ENCODE measurements around the gene SALL4.
"Not testable (repeated sequence)": the region's sequence is repeated elsewhere in the genome, so short reads cannot be mapped to it uniquely, and the experiment has no call there.

Gene SALL4

DNA sequence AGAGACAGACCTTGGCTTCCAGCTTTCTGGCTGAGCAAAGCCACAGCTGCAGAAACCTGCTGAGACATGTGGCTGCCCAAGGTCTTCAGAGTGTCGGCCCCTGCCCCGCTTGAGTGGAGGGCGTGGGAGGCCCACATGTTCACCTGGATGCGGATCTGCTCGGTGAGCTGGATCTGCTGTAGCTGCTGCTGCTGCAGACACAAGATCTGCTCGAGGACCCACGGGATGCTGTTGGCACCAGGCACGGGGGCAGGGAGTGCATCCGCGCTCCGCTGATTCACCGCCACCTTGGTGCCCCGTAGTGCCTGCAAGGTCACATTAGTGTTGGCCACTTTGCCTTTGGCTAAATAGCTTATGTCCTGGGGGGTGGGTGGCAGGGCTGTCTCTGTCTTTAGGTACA lies 10.7 kb downstream of the SALL4 start:
- Mint-ChIP-seq H3K27ac (no peak overlapping the region), H3K4me1 (ENCODE audit: low read depth) (no peaks in the 10 kb centered on the region), H3K4me3 (no peak overlapping the region)

DNA sequence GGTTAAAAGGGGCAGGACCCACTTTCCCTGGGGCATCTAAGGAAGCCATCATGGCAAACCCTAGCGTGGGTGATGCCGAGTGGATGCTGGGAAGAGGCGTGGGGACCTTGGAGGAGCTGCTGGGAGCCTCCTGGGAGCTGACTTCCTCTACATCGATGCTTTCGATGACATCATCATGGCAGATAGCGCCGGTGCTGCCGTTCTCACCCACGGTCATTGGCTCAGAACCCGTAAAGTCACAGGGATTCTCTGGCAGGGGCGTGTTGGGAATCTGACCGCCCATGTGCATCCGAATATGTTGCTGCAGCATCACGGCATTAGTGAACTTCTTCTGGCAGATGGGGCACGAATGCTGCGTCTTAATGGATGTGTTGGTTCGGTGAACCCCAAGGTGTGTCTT lies 12.1 kb downstream of the SALL4 start:
- Mint-ChIP-seq H3K9me3 (no peaks in the 10 kb centered on the region), H3K4me1 (ENCODE audit: low read depth) (no peaks in the 10 kb centered on the region), H3K4me3 (no peak overlapping the region), H3K27ac (no peak overlapping the region), H3K27me3 (no peaks in the 10 kb centered on the region), H3K36me3 (ENCODE audit: low read depth) (no peaks in the 10 kb centered on the region)

More for the DNA sequence above, 10.7 kb downstream of the SALL4 start:
- peaks cover 6% of the 10 kb centered on the region for H3K27me3 Mint-ChIP-seq
- no peaks in the 10 kb centered on the region for H3K9me3 Mint-ChIP-seq
- no peaks in the 10 kb centered on the region for H3K36me3 Mint-ChIP-seq (ENCODE audit: low read depth)

DNA sequence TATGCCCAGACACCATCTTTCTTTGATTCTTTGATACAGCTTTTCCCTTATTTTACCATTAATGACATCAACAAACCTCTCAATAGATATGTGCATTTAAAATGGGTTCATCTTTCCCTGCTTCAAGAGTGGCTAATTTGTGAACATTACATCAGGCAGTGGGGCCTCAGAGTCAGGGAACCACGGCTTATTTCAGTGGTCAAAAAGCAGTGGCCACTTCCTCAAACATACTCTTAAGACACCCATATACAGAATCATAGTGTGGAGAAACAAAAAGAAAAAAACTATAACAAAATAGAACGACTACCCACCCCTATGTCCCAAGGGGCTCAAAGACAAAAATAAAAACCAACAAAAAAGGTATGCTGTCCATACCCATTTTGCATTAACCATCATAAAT lies 12.9 kb downstream of the SALL4 start:
- H3K27ac Mint-ChIP-seq = no peak overlapping the region
- H3K27me3 Mint-ChIP-seq = no peaks in the 10 kb centered on the region
- H3K4me3 Mint-ChIP-seq = no peak overlapping the region
- H3K4me1 Mint-ChIP-seq (ENCODE audit: low read depth) = no peaks in the 10 kb centered on the region
- no peaks in the 10 kb centered on the region for H3K9me3 Mint-ChIP-seq
- H3K36me3 Mint-ChIP-seq (ENCODE audit: low read depth) = no peaks in the 10 kb centered on the region

DNA sequence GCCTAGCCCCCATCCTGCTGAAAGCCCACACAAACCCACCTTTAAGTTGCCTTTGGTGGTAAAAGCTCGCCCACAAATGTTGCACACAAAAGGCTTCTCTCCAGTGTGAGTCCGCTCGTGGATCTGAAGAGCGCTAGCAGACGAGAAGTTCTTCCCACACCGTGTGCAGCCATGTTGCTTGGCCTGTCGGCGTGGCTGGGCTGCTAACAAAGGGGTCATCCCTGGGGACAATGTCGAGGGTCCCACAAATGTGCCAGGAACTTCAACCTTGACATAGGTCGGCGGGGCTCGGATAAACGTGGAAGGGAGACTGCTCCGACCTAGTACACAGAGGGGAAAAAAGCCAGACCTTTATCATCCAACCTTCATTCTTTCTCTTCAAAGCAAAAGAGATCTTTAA lies 13.5 kb downstream of the SALL4 start:
- Mint-ChIP-seq H3K27me3 (no peaks in the 10 kb centered on the region), H3K4me1 (ENCODE audit: low read depth) (no peaks in the 10 kb centered on the region), H3K36me3 (ENCODE audit: low read depth) (no peaks in the 10 kb centered on the region), H3K9me3 (no peaks in the 10 kb centered on the region), H3K4me3 (no peak overlapping the region), H3K27ac (no peak overlapping the region)

DNA sequence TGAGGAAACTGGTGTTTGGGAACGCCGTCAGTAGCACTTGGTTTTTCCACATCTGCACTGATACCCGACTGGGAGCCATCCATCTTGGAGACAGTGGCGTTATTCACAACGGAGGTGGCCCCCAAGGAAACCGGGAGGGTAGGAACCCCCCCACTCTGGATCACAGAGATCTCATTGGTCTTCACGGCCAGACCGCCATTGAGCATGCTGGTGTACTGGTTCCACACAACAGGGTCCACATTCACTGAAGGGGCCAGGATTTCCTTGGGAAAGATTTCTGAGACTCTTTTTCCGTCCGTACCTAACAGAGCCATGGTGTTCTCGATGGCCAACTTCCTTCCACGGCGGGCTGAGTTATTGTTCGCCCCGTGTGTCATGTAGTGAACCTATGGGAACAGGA lies 18.0 kb downstream of the SALL4 start:
- no peaks in the 10 kb centered on the region for H3K9me3 Mint-ChIP-seq
- peaks cover 6% of the 10 kb centered on the region for H3K27me3 Mint-ChIP-seq
- no peaks in the 10 kb centered on the region for H3K4me1 Mint-ChIP-seq (ENCODE audit: low read depth)
- H3K36me3 Mint-ChIP-seq (ENCODE audit: low read depth) = no peaks in the 10 kb centered on the region
- H3K27ac Mint-ChIP-seq = no peak overlapping the region
- no peak overlapping the region for H3K4me3 Mint-ChIP-seq

DNA sequence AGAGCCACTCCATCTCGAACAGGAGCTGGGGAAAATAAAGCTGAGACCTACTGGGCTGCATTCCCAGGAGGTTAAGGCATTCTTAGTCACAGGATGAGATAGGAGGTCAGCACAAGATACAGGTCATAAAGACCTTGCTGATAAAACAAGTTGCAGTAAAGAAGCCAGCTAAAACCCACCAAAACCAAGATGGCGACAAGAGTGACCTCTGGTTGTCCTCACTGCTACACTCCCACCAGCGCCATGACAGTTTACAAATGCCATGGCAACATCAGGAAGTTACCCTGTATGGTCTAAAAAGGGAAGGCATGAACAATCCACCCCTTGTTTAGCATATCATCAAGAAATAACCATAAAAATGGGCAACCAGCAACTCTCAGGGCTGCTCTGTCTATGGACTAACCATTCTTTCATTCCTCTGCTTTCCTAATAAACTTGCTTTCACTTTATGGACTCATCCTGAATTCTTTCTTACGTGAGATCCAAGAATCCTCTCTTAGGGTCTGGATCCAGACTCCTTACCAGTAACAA lies 24.0 kb downstream of the SALL4 start:
- H3K9me3 Mint-ChIP-seq; H3K36me3 Mint-ChIP-seq (ENCODE audit: low read depth); H3K4me3 Mint-ChIP-seq; H3K27ac Mint-ChIP-seq; H3K4me1 Mint-ChIP-seq (ENCODE audit: low read depth); H3K27me3 Mint-ChIP-seq: not testable (repeated sequence)

DNA sequence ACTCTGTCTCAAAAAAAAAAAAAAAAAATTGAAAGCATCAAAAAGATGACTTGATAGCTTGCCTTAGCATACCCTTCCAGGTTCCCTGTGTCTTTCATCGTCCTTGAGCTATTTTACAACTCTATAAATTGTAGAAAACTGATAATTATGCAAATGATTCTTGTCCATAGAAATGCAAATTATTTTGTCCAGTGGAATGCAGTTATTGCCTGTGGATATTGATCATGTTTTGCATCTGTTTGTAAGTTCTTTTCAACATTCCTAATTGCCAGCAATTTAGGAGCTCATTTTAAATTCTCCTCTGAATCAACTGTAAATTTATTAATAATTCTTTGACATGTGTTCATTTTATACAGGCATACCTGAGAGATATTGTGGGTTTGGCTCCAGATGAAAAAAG lies 27.1 kb downstream of the SALL4 start:
- Mint-ChIP-seq H3K36me3 (ENCODE audit: low read depth) (no peaks in the 10 kb centered on the region), H3K4me3 (no peak overlapping the region), H3K4me1 (ENCODE audit: low read depth) (no peaks in the 10 kb centered on the region), H3K27me3 (peaks cover 5% of the 10 kb centered on the region), H3K27ac (no peak overlapping the region), H3K9me3 (no peaks in the 10 kb centered on the region)

DNA sequence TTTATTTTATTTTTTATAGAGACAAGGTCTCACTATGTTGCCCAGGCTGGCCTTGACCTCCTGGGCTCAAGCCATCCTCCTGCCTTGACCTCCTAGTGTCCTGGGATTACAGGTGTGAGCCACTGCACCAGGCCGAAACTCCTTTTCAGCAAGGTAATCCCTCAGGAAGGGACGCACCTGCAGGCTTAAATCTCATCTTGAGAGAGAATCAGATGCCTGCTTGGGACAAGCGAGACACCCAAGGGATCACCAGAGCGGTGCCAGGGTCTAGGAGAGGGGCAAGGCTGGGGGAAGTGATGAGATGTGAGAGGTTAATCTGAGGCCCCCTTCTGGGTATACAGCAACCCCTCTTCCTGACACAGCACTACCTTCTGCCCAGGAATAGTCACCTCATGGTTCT lies 30.1 kb downstream of the SALL4 start:
- H3K36me3 Mint-ChIP-seq (ENCODE audit: low read depth) = no peaks in the 10 kb centered on the region

DNA sequence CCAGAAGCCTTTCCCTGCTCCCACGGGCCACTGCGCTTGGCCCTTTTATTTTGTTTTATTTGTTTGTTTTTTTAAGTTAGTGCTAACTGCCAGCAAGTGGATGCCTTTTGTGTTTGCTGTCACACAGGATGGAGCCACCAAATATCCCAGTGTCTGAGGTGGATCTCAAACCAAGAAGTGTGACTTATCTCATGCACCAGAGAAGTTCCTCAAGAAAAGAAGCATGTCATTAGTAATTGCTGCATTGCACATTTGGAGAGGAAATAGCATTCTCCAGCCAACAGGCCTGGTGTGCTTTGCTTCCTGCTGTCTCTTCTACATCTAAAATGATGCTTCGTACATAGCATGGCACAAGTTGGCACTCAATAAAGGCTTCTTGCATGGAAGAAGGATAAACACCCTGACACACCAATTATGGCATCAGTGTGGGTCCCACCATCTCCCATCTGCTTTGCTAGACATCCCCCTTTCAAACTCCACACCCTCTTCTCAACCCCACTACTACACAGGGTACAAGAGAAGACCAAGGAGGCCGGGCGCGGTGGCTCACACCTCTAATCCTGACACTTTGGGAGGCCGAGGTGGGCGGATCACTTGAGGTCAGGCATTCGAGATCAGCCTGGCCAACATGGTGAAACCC lies 32.2 kb downstream of the SALL4 start:
- no peaks in the 10 kb centered on the region for H3K9me3 Mint-ChIP-seq
- H3K36me3 Mint-ChIP-seq (ENCODE audit: low read depth) = no peaks in the 10 kb centered on the region
- no peak overlapping the region for H3K27ac Mint-ChIP-seq
- H3K27me3 Mint-ChIP-seq = peaks cover 32% of the 10 kb centered on the region
- H3K4me1 Mint-ChIP-seq (ENCODE audit: low read depth) = peaks cover 11% of the 10 kb centered on the region
- H3K4me3 Mint-ChIP-seq = no peak overlapping the region

More for the DNA sequence above, 30.1 kb downstream of the SALL4 start:
- Mint-ChIP-seq H3K4me3 (no peak overlapping the region), H3K9me3 (no peaks in the 10 kb centered on the region), H3K27me3 (peaks cover 22% of the 10 kb centered on the region), H3K27ac (no peak overlapping the region), H3K4me1 (ENCODE audit: low read depth) (peaks cover 11% of the 10 kb centered on the region)

DNA sequence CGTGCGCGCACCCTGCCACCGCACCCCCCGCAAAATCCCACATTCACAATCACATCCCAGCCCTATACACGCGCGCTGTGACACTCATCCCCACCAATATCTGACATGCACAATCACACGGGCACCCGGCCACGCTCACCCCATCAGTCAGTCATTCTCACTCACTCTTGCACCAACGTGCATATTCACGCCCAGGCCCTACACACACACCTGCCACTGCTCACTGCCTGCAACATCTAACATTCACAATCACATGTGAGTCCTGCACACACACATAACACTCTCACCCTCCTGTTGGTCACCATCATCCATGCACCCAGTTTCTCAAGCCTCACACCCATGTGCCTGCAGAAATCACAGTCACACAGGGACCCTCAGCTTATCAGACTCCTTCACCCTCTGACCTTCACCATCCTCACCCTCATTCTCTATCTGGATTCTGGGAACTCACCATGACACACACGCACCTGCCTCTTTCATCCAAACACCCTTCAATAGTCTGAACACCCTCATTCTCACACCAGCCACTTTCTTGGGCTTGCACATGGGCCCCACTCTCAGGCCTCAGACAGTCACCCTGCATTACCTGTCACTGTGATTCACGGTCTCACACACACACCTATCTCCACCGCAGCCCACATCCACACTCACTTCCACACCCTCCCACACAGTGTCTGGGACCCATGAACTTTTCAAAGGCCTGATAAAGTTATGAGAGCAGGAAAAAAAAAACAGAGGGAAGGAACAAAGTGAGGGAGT lies 33.4 kb downstream of the SALL4 start:
- peaks cover 40% of the 10 kb centered on the region for H3K27me3 Mint-ChIP-seq
- H3K4me1 Mint-ChIP-seq (ENCODE audit: low read depth) = peaks cover 11% of the 10 kb centered on the region
- peak overlapping the region; percentile 56 for H3K4me3 Mint-ChIP-seq
- H3K36me3 Mint-ChIP-seq (ENCODE audit: low read depth) = no peaks in the 10 kb centered on the region
- H3K9me3 Mint-ChIP-seq = no peaks in the 10 kb centered on the region
- peak overlapping the region; percentile 5 for H3K27ac Mint-ChIP-seq

DNA sequence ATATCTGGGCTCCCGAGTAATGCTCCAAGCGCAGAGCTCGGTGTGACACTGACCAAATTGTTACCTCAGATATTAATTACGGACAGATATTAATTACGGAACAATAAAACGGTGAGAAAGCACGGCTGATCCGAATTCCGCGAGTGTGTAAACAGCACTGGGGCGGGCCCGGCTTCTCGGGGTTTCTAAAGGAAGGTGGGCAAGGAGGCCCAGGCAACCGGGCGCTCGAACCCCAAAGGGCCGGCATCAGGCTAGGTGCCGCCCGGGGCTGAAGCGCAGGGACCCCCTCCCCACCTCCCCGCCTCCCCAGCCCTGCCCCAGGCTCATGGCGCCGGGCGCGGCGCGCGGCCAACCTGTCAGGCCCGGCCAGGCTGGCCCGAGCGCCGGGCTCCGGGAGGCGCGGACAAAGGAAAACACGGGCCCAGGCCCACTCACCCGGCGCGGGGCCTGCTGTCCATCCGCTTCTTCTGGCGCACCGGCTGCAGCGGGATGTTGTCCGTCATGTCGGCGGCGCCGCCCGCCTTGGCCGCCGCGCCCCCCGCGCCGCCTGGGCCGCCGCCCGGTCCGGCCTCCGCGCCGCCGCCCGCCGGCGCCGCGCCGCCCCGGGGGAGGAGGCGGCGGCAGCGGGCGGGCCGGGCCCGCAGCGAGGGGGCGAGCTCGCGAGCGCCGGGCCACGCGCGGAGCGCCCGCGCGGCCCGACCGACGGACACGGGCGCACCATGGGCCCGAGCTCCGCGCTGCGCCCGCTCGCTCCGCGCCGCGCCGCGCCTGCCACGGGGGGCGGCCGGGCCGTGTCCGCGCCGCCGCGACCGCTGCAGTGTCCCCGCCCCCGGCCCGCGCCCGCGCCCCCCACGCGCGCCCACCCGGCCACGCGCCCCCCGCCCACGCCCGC lies 34.2 kb downstream of the SALL4 start, which contains the start of gene ATP9A:
TSS of gene ATP9A (minus strand) at position 524 of the 892 bp plus-strand sequence. CDS start at position 503, 21 bp downstream.
- no peaks in the 10 kb centered on the region for H3K36me3 Mint-ChIP-seq (ENCODE audit: low read depth)
- peak within 1 kb of the TSS; percentile 67 for H3K4me3 Mint-ChIP-seq
- H3K27ac Mint-ChIP-seq = peak within 1 kb of the TSS; percentile 5
- H3K4me1 Mint-ChIP-seq (ENCODE audit: low read depth) = peaks cover 11% of the 10 kb centered on the region
- H3K9me3 Mint-ChIP-seq = no peaks in the 10 kb centered on the region
- peaks cover 40% of the 10 kb centered on the region for H3K27me3 Mint-ChIP-seq

DNA sequence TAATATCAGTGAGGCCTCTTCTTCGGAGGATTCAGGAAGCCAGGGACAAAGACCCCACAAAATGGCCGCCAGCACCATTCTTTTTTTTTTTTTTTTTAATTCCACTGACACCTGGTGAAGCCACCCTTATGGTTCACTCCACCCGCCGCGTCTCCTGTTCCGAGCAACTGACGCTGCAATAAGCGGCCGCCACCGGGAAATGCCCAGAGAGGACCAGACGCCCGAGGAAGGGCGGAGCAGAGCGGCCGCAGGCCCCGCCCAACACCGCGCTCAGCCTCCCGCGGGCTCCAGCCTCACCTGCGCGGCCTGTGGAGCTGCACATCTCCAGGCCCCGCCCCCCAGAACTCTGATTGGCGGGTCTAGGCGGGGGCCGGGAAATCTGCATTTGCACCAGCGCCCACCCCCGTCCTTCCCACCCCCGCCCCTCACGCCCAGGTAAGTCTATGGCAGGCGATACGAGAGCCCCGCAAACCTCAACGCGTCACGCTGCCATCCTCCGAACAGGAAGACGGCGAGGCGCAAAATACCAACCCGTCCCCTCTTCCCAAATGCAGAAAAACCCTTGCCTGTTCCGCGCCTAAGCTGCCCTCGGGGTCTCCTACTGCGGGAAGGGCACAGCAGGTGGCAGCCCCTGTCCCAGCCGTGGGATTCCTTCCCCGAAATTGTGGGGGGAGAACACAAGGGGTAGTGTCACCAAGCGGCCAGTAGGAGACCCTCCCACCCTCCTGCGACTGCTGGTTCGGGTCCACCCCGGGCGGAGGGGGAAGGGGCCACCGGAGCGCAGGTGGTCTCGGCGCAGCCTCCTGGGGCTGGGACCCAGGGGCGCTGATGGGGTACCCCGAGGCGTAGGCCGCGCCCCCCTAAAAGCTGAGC lies 35.1 kb downstream of the SALL4 start:
- peaks cover 11% of the 10 kb centered on the region for H3K4me1 Mint-ChIP-seq (ENCODE audit: low read depth)
- H3K4me3 Mint-ChIP-seq = peak overlapping the region; percentile 67
- no peaks in the 10 kb centered on the region for H3K36me3 Mint-ChIP-seq (ENCODE audit: low read depth)
- H3K27me3 Mint-ChIP-seq = peaks cover 40% of the 10 kb centered on the region
- no peaks in the 10 kb centered on the region for H3K9me3 Mint-ChIP-seq
- H3K27ac Mint-ChIP-seq = no peak overlapping the region

DNA sequence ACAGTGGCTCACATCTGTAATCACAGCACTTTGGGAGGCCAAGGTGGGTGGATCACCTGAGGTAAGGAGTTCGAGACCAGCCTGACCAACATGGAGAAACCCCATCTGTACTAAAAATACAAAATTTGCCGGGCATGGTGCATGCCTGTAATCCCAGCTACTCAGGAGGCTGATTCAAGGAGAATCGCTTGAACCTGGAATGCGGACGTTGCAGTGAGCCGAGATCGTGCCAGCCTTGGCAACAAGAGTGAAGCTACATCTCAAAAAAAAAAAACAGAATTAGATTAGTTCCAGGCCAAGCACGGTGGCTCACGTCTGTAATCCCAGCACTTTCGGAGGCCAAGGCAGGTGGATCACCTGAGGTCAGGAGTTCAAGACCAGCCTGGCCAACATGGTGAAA lies 36.9 kb downstream of the SALL4 start:
- H3K9me3 Mint-ChIP-seq; H3K36me3 Mint-ChIP-seq (ENCODE audit: low read depth): not testable (repeated sequence)

DNA sequence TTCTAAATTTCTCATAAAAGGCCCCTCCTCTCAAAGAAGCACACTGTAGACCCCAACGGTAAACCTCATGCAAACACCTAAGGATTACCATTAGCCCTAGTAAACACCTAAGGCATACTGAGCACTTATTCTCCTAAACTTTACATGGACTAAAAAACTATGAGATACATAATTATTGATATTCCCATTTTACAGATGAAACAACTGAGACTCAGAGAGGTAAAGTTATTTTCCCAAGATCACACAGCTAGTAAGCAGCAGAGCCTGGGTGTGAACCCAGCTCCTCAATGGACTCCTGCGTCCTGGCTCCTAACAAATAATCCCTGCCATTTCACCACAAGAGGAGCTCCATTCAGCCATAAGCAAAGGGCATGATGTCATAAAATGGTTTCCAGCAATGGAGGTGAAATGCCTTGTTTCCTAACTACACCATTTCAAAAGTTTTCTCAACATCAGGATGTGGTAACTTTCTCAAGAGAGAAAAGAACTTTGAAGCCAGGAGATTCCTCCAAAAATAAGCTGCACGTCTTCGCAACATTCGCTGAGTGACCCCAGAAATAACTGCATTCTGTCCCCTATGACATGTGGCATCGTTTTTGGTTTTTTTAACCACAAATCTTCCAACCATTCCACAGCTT lies 38.2 kb downstream of the SALL4 start:
- Mint-ChIP-seq H3K9me3 (no peaks in the 10 kb centered on the region), H3K4me3 (no peak overlapping the region), H3K4me1 (ENCODE audit: low read depth) (peaks cover 8% of the 10 kb centered on the region), H3K36me3 (ENCODE audit: low read depth) (no peaks in the 10 kb centered on the region), H3K27me3 (peaks cover 24% of the 10 kb centered on the region), H3K27ac (no peak overlapping the region)

More for the DNA sequence above, 36.9 kb downstream of the SALL4 start:
- peaks cover 11% of the 10 kb centered on the region for H3K4me1 Mint-ChIP-seq (ENCODE audit: low read depth)
- not testable (repeated sequence) for H3K27ac Mint-ChIP-seq, H3K4me3 Mint-ChIP-seq
- H3K27me3 Mint-ChIP-seq = peaks cover 37% of the 10 kb centered on the region

Measured in stimulated activated naive CD8-positive, alpha-beta T cell treated with anti-CD3 and anti-CD28 coated beads, Interleukin-15, Interleukin-2, amounts not matched to agents 100 ng/mL and 50 ng/mL, for 24 hours (primary cell).